CD4-positive, alpha-beta T cell treated with Interleukin-1 beta for 1 hour (primary cell): ENCODE results near the gene ZXDC.

Experiments used
- DNase-seq, 2 donors: peaks; one replicate each; pipeline ENCODE4 v3.0.0-alpha.2; 2020 to 2022

ZXDC gene

DNA sequence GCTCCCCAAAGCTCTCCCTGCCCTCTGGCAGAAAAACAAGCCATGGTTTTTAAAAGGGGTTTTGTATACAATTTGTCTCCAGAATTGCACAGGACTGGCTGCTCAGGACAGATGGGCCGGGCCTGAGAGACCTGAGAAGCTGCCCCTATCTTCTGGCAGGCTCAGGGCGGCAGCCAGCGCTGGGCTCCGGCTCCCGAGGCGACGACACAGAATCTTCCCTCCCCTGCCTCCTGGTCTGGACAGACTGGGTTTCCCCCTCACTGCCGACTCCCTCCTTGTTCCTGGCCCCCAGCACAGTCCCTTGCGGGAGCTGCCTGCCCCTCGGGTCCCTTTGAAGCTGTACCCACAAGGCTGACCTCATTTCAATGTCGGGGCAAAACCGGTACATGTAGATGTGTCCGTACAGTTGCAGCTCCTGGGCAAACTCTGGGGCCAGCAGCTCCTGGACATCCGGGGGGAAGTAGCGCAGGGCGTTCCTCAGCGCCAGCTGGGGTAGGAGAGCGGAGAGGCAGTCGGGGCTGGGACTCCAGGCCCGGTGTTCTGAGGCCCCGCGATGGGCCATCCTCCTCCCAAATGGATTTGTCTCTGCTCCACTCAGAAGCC, 34.7 kb upstream of the ZXDC start:
- no peak for DNase-seq

- DNase-seq, result no peak
Measured at GRCh38 chr3:126509597-126510307, 34.1 kb upstream of the ZXDC start.

GRCh38 chr3:126508564-126508964, 32.9 kb upstream of the ZXDC start:
- DNase-seq, result no peak

GRCh38 chr3:126507886-126508285, 32.2 kb upstream of the ZXDC start:
- DNase-seq, result no peak

- DNase-seq, result no peak
Measured at GRCh38 chr3:126503701-126504100, 28.0 kb upstream of the ZXDC start.

DNA sequence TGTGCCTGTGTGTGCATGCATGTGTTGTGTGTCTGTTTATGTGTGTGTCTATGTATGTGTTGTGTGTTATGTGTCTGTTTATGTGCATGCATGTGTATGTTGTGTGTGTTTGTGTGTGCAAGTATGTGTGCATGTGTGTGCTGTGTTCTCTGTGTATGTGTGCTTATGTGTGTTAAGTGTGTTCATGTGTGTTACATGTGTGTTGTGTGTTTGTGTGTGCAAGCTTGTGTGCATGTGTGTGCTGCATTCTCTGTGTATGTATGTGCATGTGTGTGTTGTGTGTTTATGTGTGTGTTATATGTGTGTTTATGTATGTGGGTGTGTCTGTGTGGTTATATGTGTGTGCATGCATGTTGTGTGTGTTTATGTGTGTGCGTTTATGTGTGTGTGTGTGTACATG, 27.0 kb upstream of the ZXDC start:
- DNase-seq, result no peak

DNA sequence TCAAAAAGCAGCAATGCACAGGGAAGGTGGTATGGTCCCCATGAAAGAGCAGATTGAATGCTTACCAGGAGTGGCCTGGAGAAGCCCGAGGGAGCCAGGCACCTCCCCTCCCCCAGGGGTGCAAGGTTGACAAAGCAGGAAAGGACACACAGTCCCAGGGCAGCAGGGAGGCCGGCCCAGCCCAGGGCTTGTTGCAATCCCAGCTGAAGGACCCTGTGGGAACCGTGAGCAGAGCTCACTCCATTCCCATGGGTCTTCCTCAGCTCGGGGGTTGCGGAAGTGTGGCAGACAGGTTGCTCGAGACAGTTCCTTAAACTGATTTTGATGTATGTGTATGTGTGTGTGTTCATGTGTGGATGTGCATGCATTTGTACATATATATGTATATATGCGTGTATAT, 26.0 kb upstream of the ZXDC start:
- DNase-seq, result no peak

- no peak for DNase-seq
Measured at GRCh38 chr3:126501054-126501453, 25.4 kb upstream of the ZXDC start.

DNA sequence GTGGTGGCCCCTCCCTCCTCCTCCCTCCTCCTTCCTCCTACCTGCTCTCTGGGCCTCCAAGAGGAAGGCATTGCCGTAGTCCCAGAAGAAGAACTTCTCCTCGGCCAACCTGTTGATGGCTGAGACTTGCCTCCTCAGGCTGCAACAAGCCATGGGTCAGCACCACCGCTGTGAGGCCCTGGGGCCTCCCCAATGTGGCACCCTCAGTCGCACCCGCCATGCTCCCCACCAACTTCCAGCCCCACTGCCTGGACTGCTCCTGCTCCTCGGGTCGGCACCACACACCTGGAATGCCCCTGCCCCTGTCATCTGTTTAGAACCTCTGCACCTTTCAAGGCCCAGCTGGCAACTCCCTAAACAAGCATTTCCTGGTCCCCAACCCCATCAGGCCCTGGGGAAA, 24.3 kb upstream of the ZXDC start:
- DNase-seq, result no peak

- no peak for DNase-seq
Measured at GRCh38 chr3:126499401-126499800, 23.7 kb upstream of the ZXDC start.

DNA sequence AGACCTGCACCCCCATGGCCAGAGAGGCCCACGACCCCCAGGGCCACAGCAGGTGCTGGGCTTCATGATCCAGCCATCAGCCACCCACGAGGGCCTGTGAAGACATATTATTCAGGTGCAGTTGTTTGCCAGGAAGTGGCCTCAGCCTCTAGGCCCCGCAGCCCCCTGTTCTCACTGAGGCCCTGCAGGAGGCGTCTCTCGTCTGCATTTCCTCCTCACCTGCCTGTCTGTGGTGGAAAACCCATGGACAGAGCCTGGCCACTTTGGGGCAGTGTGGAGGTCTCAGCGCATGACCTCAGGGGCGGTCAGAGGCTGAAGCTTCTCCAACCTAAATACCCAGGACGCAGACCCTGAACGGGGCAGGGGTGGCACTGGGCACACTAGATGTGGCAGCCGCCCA, 23.2 kb upstream of the ZXDC start:
- no peak for DNase-seq

GRCh38 chr3:126498461-126498860, 22.8 kb upstream of the ZXDC start:
- no peak for DNase-seq

GRCh38 chr3:126497956-126498355, 22.3 kb upstream of the ZXDC start:
- DNase-seq, result no peak

DNA sequence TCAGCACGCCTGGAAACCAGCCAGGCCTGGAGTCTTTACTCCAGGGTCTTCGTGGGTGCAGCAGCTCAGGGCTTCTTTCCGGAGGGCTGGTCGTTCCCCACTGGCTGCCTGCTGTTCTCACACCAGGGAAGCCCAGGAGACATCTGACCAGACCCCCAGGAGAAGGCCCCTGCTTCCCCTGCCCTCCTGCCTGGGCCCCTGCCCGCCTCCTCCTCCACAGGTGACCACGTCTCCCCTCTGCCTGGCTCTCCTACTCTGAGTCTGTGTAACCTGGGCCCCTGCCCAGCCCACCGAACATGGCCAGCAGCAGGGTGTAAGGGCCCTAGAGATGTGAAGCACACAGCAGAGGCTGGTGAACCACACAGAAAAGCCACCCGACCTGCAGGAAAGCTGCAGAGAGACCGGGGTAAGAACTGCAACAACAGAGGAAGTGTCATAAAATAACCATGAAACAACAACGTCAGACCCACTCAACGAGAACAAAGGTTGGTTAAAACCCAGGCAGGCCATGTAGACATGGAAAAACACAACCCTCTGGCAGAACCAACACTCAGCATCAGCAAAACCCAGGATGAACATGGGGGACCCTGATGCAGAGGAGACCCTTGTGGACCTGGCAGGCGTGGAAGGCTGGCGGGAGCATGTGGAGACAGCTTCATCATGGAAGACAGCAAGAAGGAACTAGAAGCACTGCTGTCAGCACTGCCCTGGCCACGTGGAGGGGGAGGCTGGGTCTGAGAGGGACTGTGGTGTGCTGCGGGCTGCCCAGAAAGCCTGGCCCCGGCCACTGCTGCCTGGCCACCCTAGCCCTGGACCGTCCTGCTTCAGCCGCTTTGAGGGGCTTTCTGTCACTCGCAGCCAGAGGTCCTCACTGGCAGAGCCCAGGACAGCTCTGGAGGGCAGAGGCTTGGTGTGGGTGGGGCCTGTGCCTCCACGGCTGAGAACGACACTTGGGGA, 21.5 kb upstream of the ZXDC start:
- DNase-seq, result no peak

GRCh38 chr3:126495786-126496185, 20.1 kb upstream of the ZXDC start:
- DNase-seq, result no peak

DNA sequence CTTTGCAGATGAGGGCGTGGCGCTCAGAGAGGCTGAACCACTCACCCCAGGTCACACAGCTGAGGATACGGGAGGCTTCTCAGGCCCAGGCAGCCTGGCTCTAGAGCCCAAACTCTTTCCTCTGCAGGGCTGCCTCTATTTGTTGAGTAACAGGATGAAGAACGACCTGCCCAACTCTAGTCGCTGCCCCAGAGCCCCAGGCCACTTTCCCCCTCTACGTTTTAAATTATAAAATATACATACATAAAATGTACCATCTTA, 19.2 kb upstream of the ZXDC start:
- DNase-seq, result no peak

DNA sequence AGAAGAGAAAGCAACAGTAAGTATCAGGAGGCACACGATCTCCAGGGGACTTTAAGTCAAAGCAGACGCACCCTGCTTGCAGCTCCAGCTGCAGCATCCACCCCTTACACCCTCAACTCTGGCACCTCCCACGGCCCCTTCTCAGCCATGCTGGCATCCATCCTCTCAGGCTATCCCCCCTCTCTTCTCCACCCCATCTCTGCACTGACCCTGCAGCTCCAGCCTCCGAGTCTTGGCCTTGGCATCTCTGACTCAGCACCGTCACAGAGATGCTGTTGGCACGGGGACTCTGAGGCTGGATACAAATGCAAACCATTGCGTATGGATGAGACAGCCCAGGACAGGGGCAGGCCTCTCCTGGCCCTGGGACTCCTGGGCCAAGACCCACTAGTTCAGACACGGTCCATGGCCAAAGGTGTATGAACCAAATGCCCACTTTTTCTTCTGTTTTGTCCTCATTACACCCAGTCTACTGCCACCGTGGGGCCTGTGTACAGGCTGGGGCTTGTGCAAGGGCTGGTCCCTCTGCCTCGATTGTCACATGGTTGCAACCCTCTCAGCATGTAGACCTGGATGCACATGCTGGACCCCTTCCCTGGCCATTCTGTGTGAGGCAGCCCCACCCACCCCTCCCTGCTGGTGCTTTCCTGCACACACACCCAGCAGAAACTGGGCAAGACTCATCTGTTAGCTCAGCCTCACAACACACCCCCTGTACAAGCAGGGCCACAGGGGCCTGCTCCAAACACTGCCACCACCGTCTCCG, 18.7 kb upstream of the ZXDC start:
- no peak for DNase-seq

DNA sequence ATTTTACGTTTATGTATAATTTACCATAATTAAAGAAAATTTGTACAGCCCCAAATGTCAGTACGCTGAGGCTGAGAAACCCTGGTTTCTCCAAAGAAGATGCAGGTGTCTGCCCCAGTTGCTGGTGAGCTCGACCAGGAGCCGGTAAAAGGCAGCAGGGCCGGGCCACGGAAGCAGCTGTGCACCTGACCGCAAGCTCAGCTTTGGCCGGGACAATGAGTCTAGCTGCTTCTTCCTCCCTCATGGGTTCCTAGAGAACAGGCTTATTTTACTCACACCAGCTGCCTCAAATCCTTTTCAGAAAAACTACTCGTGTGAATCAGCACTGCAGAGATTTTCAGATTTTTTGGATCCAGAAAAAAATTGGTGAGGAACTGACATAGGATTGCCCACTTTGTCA, 18.0 kb upstream of the ZXDC start:
- no peak for DNase-seq

- DNase-seq, result no peak
Measured at GRCh38 chr3:126493051-126493450, 17.4 kb upstream of the ZXDC start.

- no peak for DNase-seq
Measured at GRCh38 chr3:126491221-126492013, 15.7 kb upstream of the ZXDC start.

- no peak for DNase-seq
Measured at GRCh38 chr3:126490619-126491018, 14.9 kb upstream of the ZXDC start.

GRCh38 chr3:126488886-126489569, 13.3 kb upstream of the ZXDC start:
- no peak for DNase-seq
